SK-N-SH (cell line): ENCODE data around the gene TM7SF3. TPM values are rescaled to one million over a fixed set of nuclear protein-coding genes. Genes with fewer than 3 reads are reported as not detected.
A peak's percentile ranks its signal among the peaks of the same experiment; 100 is the strongest.

ENCODE experiments used
- CTCF ChIA-PET: fragments of 300-600, 350-600 bp; formaldehyde crosslinking; extraction: SDS; loops from one replicate; lab custom pipeline; 2021; lab: Yijun Ruan, JAX
- POLR2A ChIA-PET: fragments of 350-600 bp; sonication (Branson Sonifier 250); formaldehyde crosslinking; extraction: SDS; loops from one replicate; lab custom pipeline; 2020; ENCODE audit warnings: antibody characterized with exemption, inconsistent platforms; lab: Yijun Ruan, JAX
- DNase-seq: peaks from one replicate; pipeline ENCODE4 v3.0.0; 2012
- H2AFZ ChIP-seq: fragments of 200-600 bp; sonication (generic); 2 replicates; pipeline ENCODE4 v1.8.1; 2016; ENCODE audit warnings: antibody characterized with exemption, mild to moderate bottlenecking, low read depth
- H3F3A ChIP-seq: fragments of 200-600 bp; sonication (generic); replicated peaks from 2 replicates; pipeline ENCODE3; 2016; ENCODE audit warnings: antibody characterized with exemption, mild to moderate bottlenecking; ENCODE audit not compliant: insufficient read depth
- H3K27ac ChIP-seq, 2 experiments: fragments of 200-500 bp in 1 of 2; fragments of 200-600 bp in 1 of 2; sonication (Bioruptor generic) in 1 of 2; sonication (generic), shearing (Covaris generic) in 1 of 2; 2 replicates each; pipeline versions ENCODE4 v1.5.1 to v1.6.1; 2014 to 2016; ENCODE audit warnings: low read depth in 2 of 2, inconsistent platforms in 1 of 2, low read length in 1 of 2, mild to moderate bottlenecking in 1 of 2, mixed read lengths in 1 of 2
- H3K27me3 ChIP-seq: fragments of 200-600 bp; sonication (generic), shearing (Covaris generic); 2 replicates; pipeline ENCODE4 v1.6.1; 2016; ENCODE audit warnings: mixed run types; ENCODE audit not compliant: insufficient read depth
- H3K36me3 ChIP-seq, 2 experiments: fragments of 200-500 bp in 1 of 2; fragments of 200-600 bp in 1 of 2; sonication (Bioruptor generic) in 1 of 2; sonication (generic) in 1 of 2; replicated peaks in 1 of 2; 2 replicates each; pipeline versions ENCODE3 to v1.5.1; 2014 to 2016; ENCODE audit warnings: low read length in 1 of 2, mild to moderate bottlenecking in 1 of 2; ENCODE audit not compliant: insufficient read depth in 2 of 2, control insufficient read depth in 1 of 2
- H3K4me1 ChIP-seq, 2 experiments: fragments of 200-500 bp in 1 of 2; fragments of 200-600 bp in 1 of 2; sonication (Bioruptor generic) in 1 of 2; sonication (generic), shearing (Covaris generic) in 1 of 2; 2 replicates each; pipeline versions ENCODE4 v1.5.1 to v1.6.1; 2014 to 2016; ENCODE audit warnings: low read depth in 1 of 2, low read length in 1 of 2, mixed run types in 1 of 2; ENCODE audit not compliant: insufficient read depth in 2 of 2, control insufficient read depth in 1 of 2
- H3K4me2 ChIP-seq: fragments of 200-600 bp; sonication (generic), shearing (Covaris generic); 2 replicates; pipeline ENCODE4 v1.6.1; 2017; ENCODE audit warnings: mixed run types
- H3K4me3 ChIP-seq, 2 experiments: fragments of 200-500 bp in 1 of 2; fragments of 200-600 bp in 1 of 2; sonication (Bioruptor generic) in 1 of 2; sonication (generic), shearing (Covaris generic) in 1 of 2; 2 replicates each; pipeline versions ENCODE4 v1.5.1 to v1.8.1; 2014 to 2016; ENCODE audit warnings: low read depth in 2 of 2, inconsistent platforms in 1 of 2, low read length in 1 of 2, mild to moderate bottlenecking in 1 of 2, mixed read lengths in 1 of 2, moderate library complexity in 1 of 2
- H3K79me2 ChIP-seq: fragments of 200-600 bp; sonication (generic); 2 replicates; pipeline ENCODE4 v1.8.1; 2017; ENCODE audit warnings: mild to moderate bottlenecking; ENCODE audit not compliant: insufficient read depth
- H3K9ac ChIP-seq: fragments of 200-600 bp; sonication (generic); 2 replicates; pipeline ENCODE4 v1.6.1; 2017; ENCODE audit warnings: mixed run types
- H3K9me2 ChIP-seq: fragments of 200-600 bp; sonication (generic); 2 replicates; pipeline ENCODE4 v1.6.1; 2017; ENCODE audit warnings: mixed run types
- H3K9me3 ChIP-seq: fragments of 200-600 bp; sonication (generic); 2 replicates; pipeline ENCODE4 v1.6.1; 2017; ENCODE audit warnings: mixed run types, mild to moderate bottlenecking, moderate library complexity
- H4K20me1 ChIP-seq: fragments of 200-600 bp; sonication (generic); 2 replicates; pipeline ENCODE4 v1.6.1; 2017; ENCODE audit warnings: mild to moderate bottlenecking, mixed run types; ENCODE audit not compliant: insufficient read depth
- CTCF ChIP-seq: fragments of 200-600 bp; sonication (generic); IDR thresholded peaks from 2 replicates; pipeline ENCODE4 v1.6.1; 2017; ENCODE audit warnings: antibody characterized with exemption, mild to moderate bottlenecking, moderate library complexity
- EP300 ChIP-seq, 2 experiments: IDR thresholded peaks; 2 replicates each; pipeline versions ENCODE4 v1.4.0 to v1.6.1; 2012; ENCODE audit warnings: borderline replicate concordance in 1 of 2, low read depth in 1 of 2, low read length in 1 of 2
- EZH2phosphoT487 ChIP-seq: fragments of 200-600 bp; sonication (generic); IDR thresholded peaks from 2 replicates; pipeline ENCODE4 v1.6.1; 2017; ENCODE audit warnings: low read depth, mixed run types, mild to moderate bottlenecking, antibody characterized with exemption, moderate library complexity, borderline replicate concordance
- FOSL2 ChIP-seq: IDR thresholded peaks from 2 replicates; pipeline ENCODE4 v1.4.0; 2012; ENCODE audit warnings: low read depth, mild to moderate bottlenecking, moderate library complexity, borderline replicate concordance
- FOXJ3 ChIP-seq: sonication (generic); formaldehyde crosslinking; IDR thresholded peaks from 2 replicates; pipeline ENCODE4 v1.5.1; 2020; ENCODE audit warnings: mild to moderate bottlenecking, missing genetic modification reagents
- GABPA ChIP-seq: IDR thresholded peaks from 2 replicates; pipeline ENCODE4 v1.4.0; 2012; ENCODE audit warnings: low read depth, mild to moderate bottlenecking
- GATA2 ChIP-seq: sonication (generic); formaldehyde crosslinking; IDR thresholded peaks from 2 replicates; pipeline ENCODE4 v1.5.0; 2020; ENCODE audit warnings: mild to moderate bottlenecking, missing genetic modification reagents
- JUND ChIP-seq: IDR thresholded peaks from 2 replicates; pipeline ENCODE4 v1.4.0; 2012
- MAX ChIP-seq: IDR thresholded peaks from 2 replicates; pipeline ENCODE4 v1.4.0; 2012; ENCODE audit warnings: low read depth
- NFIC ChIP-seq: IDR thresholded peaks from 2 replicates; pipeline ENCODE4 v1.4.0; 2012; ENCODE audit warnings: borderline replicate concordance
- POLR2AphosphoS5 ChIP-seq: IDR thresholded peaks from 2 replicates; pipeline ENCODE4 v1.6.1; 2012; ENCODE audit warnings: low read depth, low read length
- RAD21 ChIP-seq: IDR thresholded peaks from 2 replicates; pipeline ENCODE4 v1.6.1; 2012; ENCODE audit warnings: mild to moderate bottlenecking, low read length
- RFX5 ChIP-seq: IDR thresholded peaks from 2 replicates; pipeline ENCODE4 v1.6.1; 2012; ENCODE audit warnings: mild to moderate bottlenecking, improper control_type of control experiment, low read length
- RXRA ChIP-seq: IDR thresholded peaks from 2 replicates; pipeline ENCODE4 v1.4.0; 2012; ENCODE audit warnings: low read depth, mild to moderate bottlenecking, borderline replicate concordance
- TAF1 ChIP-seq: IDR thresholded peaks from 2 replicates; pipeline ENCODE4 v1.6.1; 2012; ENCODE audit warnings: low read depth, mild to moderate bottlenecking, low read length, moderate library complexity, borderline replicate concordance
- TCF12 ChIP-seq: IDR thresholded peaks from 2 replicates; pipeline ENCODE4 v1.4.0; 2012
- TEAD4 ChIP-seq: IDR thresholded peaks from 2 replicates; pipeline ENCODE4 v1.4.0; 2012; ENCODE audit warnings: mild to moderate bottlenecking, borderline replicate concordance; ENCODE audit not compliant: insufficient read depth
- USF1 ChIP-seq: IDR thresholded peaks from 2 replicates; pipeline ENCODE4 v1.4.0; 2012; ENCODE audit warnings: low read depth, borderline replicate concordance
- USF2 ChIP-seq: fragments of 150-350 bp; IDR thresholded peaks from 2 replicates; pipeline ENCODE4 v1.6.1; 2017; ENCODE audit warnings: antibody characterized with exemption, low read length, low read depth, borderline replicate concordance
- YY1 ChIP-seq: IDR thresholded peaks from 2 replicates; pipeline ENCODE4 v1.4.0; 2012; ENCODE audit warnings: low read depth, mild to moderate bottlenecking
- WGBS: methylation state at CpG from one replicate; pipeline ENCODE4 v1.1.6; 2017; ENCODE audit warnings: low lambda C conversion rate; 5-methylcytosine and 5-hydroxymethylcytosine counted together
- polyA plus RNA-seq, 3 experiments: library from polyadenylated mRNA; depleted of rRNA; stranded (reverse); fragments of >200 nt; gene quantifications; 2 replicates each; pipeline ENCODE4 v1.2.3, GENCODE V29; 2012

The TM7SF3 gene
- polyA plus RNA-seq, 1 of the 3 experiments (the other 2 are of a cell fraction): 72.1 TPM

GRCh38 chr12:27009881-27010301, 4.3 kb downstream of the TM7SF3 start:
- H3F3A ChIP-seq: peaks cover 5% of the 10 kb centered on the region
- H3K4me3 ChIP-seq: no peak overlapping the region
- H4K20me1 ChIP-seq: no peaks in the 10 kb centered on the region
- peaks cover 76% of the 10 kb centered on the region for H3K79me2 ChIP-seq
- no peak for TF ChIP-seq USF2
- TF ChIP-seq GATA2: no peak
- TF ChIP-seq TAF1: no peak
- TF ChIP-seq NFIC: no peak
- no peak for TF ChIP-seq YY1
- TF ChIP-seq GABPA: no peak
- no peak for TF ChIP-seq MAX
- TF ChIP-seq EZH2phosphoT487: no peak
- no peak for TF ChIP-seq RXRA
- TF ChIP-seq FOSL2: no peak
- no peak for TF ChIP-seq RAD21
- TF ChIP-seq TCF12: no peak
- no peak for TF ChIP-seq TEAD4
- no peak for TF ChIP-seq FOXJ3 (CRISPR knock-in tag)
- no peak for TF ChIP-seq RFX5
- TF ChIP-seq CTCF: no peak
- TF ChIP-seq POLR2AphosphoS5: no peak
- no peak for TF ChIP-seq EP300 (IDR thresholded peaks at IDR 0.05; ENCODE audit: borderline replicate concordance in 1 of 2, low read depth in 1 of 2, low read length in 1 of 2)
- no peak for TF ChIP-seq JUND
- TF ChIP-seq USF1: no peak
- ChIA-PET CTCF (interaction anchor here (1.0 to 3.1 kb wide), 2 partner anchors 125 to 297 kb away, joined by 3 to 9 read pairs; no protein-coding TSS in a partner anchor), POLR2A (no interaction called here)
- H3K27me3 ChIP-seq: no peaks in the 10 kb centered on the region
- no peaks in the 10 kb centered on the region for H3K9me2 ChIP-seq
- H3K36me3 ChIP-seq: peaks cover 2 to 16% of the 10 kb centered on the region in 2 experiments
- no peak overlapping the region for H3K4me2 ChIP-seq
- peaks cover 10 to 19% of the 10 kb centered on the region in 2 experiments; a peak in 3 of 4 replicates for H3K4me1 ChIP-seq
- H3K9me3 ChIP-seq: no peaks in the 10 kb centered on the region
- H2AFZ ChIP-seq: peak overlapping the region; percentile 24; the same call in 1 of the 2 replicates
- DNase-seq: no peak
- no peak overlapping the region for H3K9ac ChIP-seq
- 20% methylated on average over 1 of the region's 1 CpG for WGBS
- peak overlapping the region in 1 of 2 experiments; percentile 34; a peak in 2 of 4 replicates for H3K27ac ChIP-seq
